Fibroblast of lung (primary cell): ENCODE results near the gene NAV3. TPM values are rescaled to one million over a fixed set of nuclear protein-coding genes. Genes with fewer than 3 reads are reported as not detected.

ENCODE experiments used
- DNase-seq, 2 donors: peaks; one replicate each; pipeline versions ENCODE4 v3.0.0 to v3.0.0-alpha.2; 2010; ENCODE audit warnings: low read depth in 2 of 2
- H2AFZ ChIP-seq: 2 replicates; pipeline ENCODE4 v1.5.1; 2012; ENCODE audit warnings: low read length, control low read depth, inconsistent platforms
- H3K27ac ChIP-seq: 2 replicates; pipeline ENCODE4 v1.5.1; 2011; ENCODE audit warnings: low read length, control low read depth; ENCODE audit not compliant: insufficient read depth
- H3K27me3 ChIP-seq: 2 replicates; pipeline ENCODE4 v1.5.1; 2011; ENCODE audit warnings: mild to moderate bottlenecking, low read length; ENCODE audit not compliant: control insufficient read depth, insufficient read depth
- H3K36me3 ChIP-seq: 2 replicates; pipeline ENCODE4 v1.5.1; 2011; ENCODE audit warnings: low read length; ENCODE audit not compliant: control insufficient read depth, insufficient read depth
- H3K4me1 ChIP-seq: 2 replicates; pipeline ENCODE4 v1.5.1; 2011; ENCODE audit warnings: low read length; ENCODE audit not compliant: control insufficient read depth, insufficient read depth; ENCODE audit errors: extremely low read depth
- H3K4me2 ChIP-seq: 2 replicates; pipeline ENCODE4 v1.5.1; 2011; ENCODE audit warnings: low read length, control low read depth; ENCODE audit not compliant: insufficient read depth; ENCODE audit errors: extremely low read depth
- H3K4me3 ChIP-seq, 4 experiments: fragments of 200-600 bp in 1 of 4; sonication (generic) in 1 of 4; replicated peaks in 1 of 4; 2 replicates each; pipeline ENCODE4 v1.5.1; 2011 to 2016; ENCODE audit warnings: low read length in 4 of 4, low read depth in 3 of 4, mild to moderate bottlenecking in 3 of 4, control low read depth in 2 of 4, inconsistent platforms in 1 of 4, mixed read lengths in 1 of 4; ENCODE audit not compliant: insufficient read depth in 1 of 4; ENCODE audit errors: control extremely low read depth in 1 of 4
- H3K79me2 ChIP-seq: 2 replicates; pipeline ENCODE4 v1.5.1; 2012; ENCODE audit warnings: mild to moderate bottlenecking, low read length, inconsistent platforms; ENCODE audit not compliant: control insufficient read depth, insufficient read depth
- H3K9ac ChIP-seq: 2 replicates; pipeline ENCODE4 v1.5.1; 2011; ENCODE audit warnings: mild to moderate bottlenecking, low read length, control low read depth; ENCODE audit not compliant: insufficient read depth
- H3K9me3 ChIP-seq: 2 replicates; pipeline ENCODE4 v1.5.1; 2012; ENCODE audit warnings: low read depth, low read length; ENCODE audit not compliant: control insufficient read depth, insufficient read depth
- H4K20me1 ChIP-seq: 2 replicates; pipeline ENCODE4 v1.5.1; 2011; ENCODE audit warnings: low read length; ENCODE audit not compliant: control insufficient read depth, insufficient read depth; ENCODE audit errors: extremely low read depth
- CTCF ChIP-seq, 2 donors: IDR thresholded peaks in 1 of 2; conservative IDR thresholded peaks in 1 of 2; 1 replicate in 1 of 2; 2 replicates in 1 of 2; pipeline ENCODE4 v1.5.1; 2011 to 2012; ENCODE audit warnings: low read length in 2 of 2, control low read depth in 1 of 2, inconsistent platforms in 1 of 2, low read depth in 1 of 2, mild to moderate bottlenecking in 1 of 2
- EZH2 ChIP-seq: IDR thresholded peaks from 2 replicates; pipeline ENCODE4 v1.5.1; 2012; ENCODE audit warnings: low read length, control low read depth, mild to moderate bottlenecking; ENCODE audit errors: missing control alignments
- polyA plus RNA-seq, 2 donors: library from polyadenylated mRNA; depleted of rRNA in 1 of 2; stranded (reverse) in 1 of 2; unstranded in 1 of 2; fragments of >200 nt; gene quantifications; 2 replicates each; pipeline ENCODE4 v1.2.1, GENCODE V29; 2011 to 2012; ENCODE audit warnings: missing spikeins in 1 of 2
- total RNA-seq: library from RNA; depleted of rRNA; stranded (reverse); fragments of >200 nt; gene quantifications from 2 replicates; pipeline ENCODE4 v1.2.1, GENCODE V29; 2014

Gene NAV3
- total and polyA plus RNA-seq, 2 donors (not counting 1 experiment from before 2014, with no cell fraction given), result 30.8 to 60.6 TPM

GRCh38 chr12:78095623-78096022 lies 264.9 kb downstream of the NAV3 start:
- H3K36me3 ChIP-seq, result no peaks in the 10 kb centered on the region
- DNase-seq, result no peak
- H3K9ac ChIP-seq, result no peak overlapping the region
- H3K4me2 ChIP-seq, result no peak overlapping the region
- peaks cover 4% of the 10 kb centered on the region for H3K4me1 ChIP-seq
- no peaks in the 10 kb centered on the region for H3K79me2 ChIP-seq
- TF ChIP-seq CTCF (conservative IDR thresholded peaks at IDR 0.05 in 1 of 2, IDR thresholded peaks at IDR 0.05 in 1 of 2; ENCODE audit: low read depth in 1 of 2, low read length in 2 of 2) (no peak), EZH2 (no peak)
- H3K27me3 ChIP-seq, result no peaks in the 10 kb centered on the region
- no peaks in the 10 kb centered on the region for H3K9me3 ChIP-seq
- no peaks in the 10 kb centered on the region for H4K20me1 ChIP-seq
- no peak overlapping the region for H3K4me3 ChIP-seq
- H2AFZ ChIP-seq, result no peak overlapping the region
- H3K27ac ChIP-seq, result no peak overlapping the region

GRCh38 chr12:78096909-78097597 lies 266.4 kb downstream of the NAV3 start:
- Histone ChIP-seq H3K79me2 (no peaks in the 10 kb centered on the region), H3K4me2 (no peak overlapping the region), H3K9ac (no peak overlapping the region), H3K27me3 (no peaks in the 10 kb centered on the region), H4K20me1 (no peaks in the 10 kb centered on the region), H3K4me1 (peaks cover 4% of the 10 kb centered on the region), H3K9me3 (no peaks in the 10 kb centered on the region), H3K36me3 (no peaks in the 10 kb centered on the region), H3K27ac (no peak overlapping the region), H2AFZ (peak overlapping the region; percentile 19), H3K4me3 (no peak overlapping the region)
- DNase-seq, result peak; percentile 56 to 86
- TF ChIP-seq EZH2 (no peak), CTCF (conservative IDR thresholded peaks at IDR 0.05 in 1 of 2, IDR thresholded peaks at IDR 0.05 in 1 of 2; ENCODE audit: low read depth in 1 of 2, low read length in 2 of 2) (peak in 1 of 2 donors; percentile 31)

GRCh38 chr12:78099806-78100205 lies 269.1 kb downstream of the NAV3 start:
- H3K79me2 ChIP-seq, result no peaks in the 10 kb centered on the region
- H3K9ac ChIP-seq, result no peak overlapping the region
- peaks cover 4% of the 10 kb centered on the region for H3K4me1 ChIP-seq
- no peaks in the 10 kb centered on the region for H3K36me3 ChIP-seq
- H3K27ac ChIP-seq, result no peak overlapping the region
- no peak overlapping the region for H3K4me2 ChIP-seq
- H3K9me3 ChIP-seq, result no peaks in the 10 kb centered on the region
- H2AFZ ChIP-seq, result no peak overlapping the region
- TF ChIP-seq EZH2 (no peak), CTCF (conservative IDR thresholded peaks at IDR 0.05 in 1 of 2, IDR thresholded peaks at IDR 0.05 in 1 of 2; ENCODE audit: low read depth in 1 of 2, low read length in 2 of 2) (no peak)
- no peaks in the 10 kb centered on the region for H3K27me3 ChIP-seq
- no peaks in the 10 kb centered on the region for H4K20me1 ChIP-seq
- no peak overlapping the region for H3K4me3 ChIP-seq
- no peak for DNase-seq
